H7 (cell line): ENCODE data around the gene STX8. TPM values are rescaled to one million over a fixed set of nuclear protein-coding genes. Genes with fewer than 3 reads are reported as not detected.
"Not testable (repeated sequence)": the region's sequence is repeated elsewhere in the genome, so short reads cannot be mapped to it uniquely, and the experiment has no call there.

Source experiments
- DNase-seq: peaks from one replicate; pipeline ENCODE4 v3.0.0; 2012
- H3K27me3 ChIP-seq: 2 replicates; pipeline ENCODE4 v1.6.0; 2011; ENCODE audit warnings: mild to moderate bottlenecking, low read length; ENCODE audit not compliant: control insufficient read depth, insufficient read depth
- H3K36me3 ChIP-seq: replicated peaks from 2 replicates; pipeline ENCODE4 v1.5.1; 2011; ENCODE audit warnings: low read length; ENCODE audit not compliant: control insufficient read depth, insufficient read depth
- H3K4me3 ChIP-seq: 2 replicates; pipeline ENCODE4 v1.5.1; 2011; ENCODE audit warnings: low read depth, mild to moderate bottlenecking, control low read depth, low read length, moderate library complexity; ENCODE audit not compliant: insufficient read depth
- total RNA-seq: library from RNA; depleted of rRNA; stranded (reverse); fragments of >200 nt; shearing (Covaris generic); gene quantifications from 2 replicates; pipeline ENCODE4 v1.2.3, GENCODE V29; 2014

STX8 gene
- total RNA-seq, 1 experiment from 2014 or later, result 51.8 TPM

- no peak overlapping the region for H3K4me3 ChIP-seq
- DNase-seq, result no peak
- H3K36me3 ChIP-seq, result no peaks in the 10 kb centered on the region
- H3K27me3 ChIP-seq, result no peaks in the 10 kb centered on the region
Measured at GRCh38 chr17:9270921-9271320, 304.7 kb downstream of the STX8 start.

DNA sequence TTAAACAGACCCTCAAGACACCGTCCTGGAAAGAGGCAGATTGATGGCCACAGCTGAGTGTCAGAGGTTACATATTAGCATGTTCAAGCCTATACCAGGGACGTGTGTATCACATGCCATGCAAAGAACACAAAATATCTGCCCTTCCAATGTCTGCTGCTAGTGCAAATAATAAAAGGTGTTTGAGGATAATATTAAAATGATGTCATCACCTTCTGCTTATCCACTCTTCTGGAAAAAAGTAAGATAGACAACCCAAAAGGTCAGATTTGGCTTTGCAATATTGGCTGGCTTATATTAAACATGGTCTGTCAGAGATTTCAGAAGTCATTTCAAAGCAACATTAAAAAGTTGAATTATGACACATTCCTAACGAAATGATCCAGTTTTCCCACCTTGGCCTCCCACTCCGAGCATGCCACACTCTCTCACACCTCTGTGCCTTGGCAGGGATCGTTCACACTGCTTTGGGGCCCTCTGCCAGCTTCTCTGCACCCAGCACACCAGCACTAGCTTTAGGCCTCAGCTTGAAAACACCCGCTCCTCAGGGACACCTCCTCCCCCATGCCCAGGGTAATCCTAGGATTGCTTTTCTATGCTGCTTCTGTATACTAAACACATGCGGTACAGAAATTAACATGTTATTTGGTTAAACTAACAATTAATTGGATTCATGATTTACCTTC is 306.1 kb downstream of the STX8 start:
- Histone ChIP-seq H3K4me3 (no peak overlapping the region), H3K36me3 (no peaks in the 10 kb centered on the region), H3K27me3 (no peaks in the 10 kb centered on the region)
- DNase-seq, result no peak

GRCh38 chr17:9268546-9268945 is 307.1 kb downstream of the STX8 start:
- DNase-seq, result no peak
- H3K4me3 ChIP-seq, result no peak overlapping the region
- H3K27me3 ChIP-seq, result no peaks in the 10 kb centered on the region
- no peaks in the 10 kb centered on the region for H3K36me3 ChIP-seq

- H3K36me3 ChIP-seq, result no peaks in the 10 kb centered on the region
- no peak for DNase-seq
- H3K4me3 ChIP-seq, result no peak overlapping the region
- H3K27me3 ChIP-seq, result no peaks in the 10 kb centered on the region
Measured at GRCh38 chr17:9266697-9267117, 308.9 kb downstream of the STX8 start.

DNA sequence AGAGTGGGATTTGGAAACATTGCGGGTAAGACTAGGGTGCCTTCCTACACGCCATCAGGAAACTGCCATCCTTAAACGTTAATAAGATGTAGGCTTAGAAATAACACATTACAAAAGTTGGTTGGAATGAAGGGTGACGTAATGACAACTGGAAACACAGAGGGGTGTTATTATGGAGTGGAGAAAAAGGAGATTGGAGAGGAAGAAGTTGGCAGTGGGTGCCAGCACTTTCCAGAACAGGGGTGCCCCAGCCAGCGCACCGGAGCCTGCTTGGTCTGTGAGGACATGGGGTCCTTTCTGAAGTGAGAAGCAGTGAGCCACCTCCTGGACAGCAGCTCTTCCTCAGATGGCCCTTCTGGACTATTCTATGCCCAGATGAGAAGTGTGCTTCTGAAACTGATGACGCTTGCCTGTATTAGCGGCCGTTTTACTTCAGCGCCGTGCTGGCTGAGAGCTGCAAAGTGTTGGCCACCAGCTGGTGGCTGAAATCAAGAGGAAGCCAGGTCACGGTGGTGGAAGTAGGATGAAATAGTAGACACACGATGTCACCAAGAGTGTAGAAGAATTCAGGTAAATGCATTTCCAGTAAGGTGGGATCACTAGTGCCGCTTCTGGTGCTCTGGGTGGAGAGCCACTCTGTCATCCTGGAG is 309.5 kb downstream of the STX8 start:
- Histone ChIP-seq H3K27me3 (no peaks in the 10 kb centered on the region), H3K4me3 (no peak overlapping the region), H3K36me3 (no peaks in the 10 kb centered on the region)
- DNase-seq, result no peak

DNA sequence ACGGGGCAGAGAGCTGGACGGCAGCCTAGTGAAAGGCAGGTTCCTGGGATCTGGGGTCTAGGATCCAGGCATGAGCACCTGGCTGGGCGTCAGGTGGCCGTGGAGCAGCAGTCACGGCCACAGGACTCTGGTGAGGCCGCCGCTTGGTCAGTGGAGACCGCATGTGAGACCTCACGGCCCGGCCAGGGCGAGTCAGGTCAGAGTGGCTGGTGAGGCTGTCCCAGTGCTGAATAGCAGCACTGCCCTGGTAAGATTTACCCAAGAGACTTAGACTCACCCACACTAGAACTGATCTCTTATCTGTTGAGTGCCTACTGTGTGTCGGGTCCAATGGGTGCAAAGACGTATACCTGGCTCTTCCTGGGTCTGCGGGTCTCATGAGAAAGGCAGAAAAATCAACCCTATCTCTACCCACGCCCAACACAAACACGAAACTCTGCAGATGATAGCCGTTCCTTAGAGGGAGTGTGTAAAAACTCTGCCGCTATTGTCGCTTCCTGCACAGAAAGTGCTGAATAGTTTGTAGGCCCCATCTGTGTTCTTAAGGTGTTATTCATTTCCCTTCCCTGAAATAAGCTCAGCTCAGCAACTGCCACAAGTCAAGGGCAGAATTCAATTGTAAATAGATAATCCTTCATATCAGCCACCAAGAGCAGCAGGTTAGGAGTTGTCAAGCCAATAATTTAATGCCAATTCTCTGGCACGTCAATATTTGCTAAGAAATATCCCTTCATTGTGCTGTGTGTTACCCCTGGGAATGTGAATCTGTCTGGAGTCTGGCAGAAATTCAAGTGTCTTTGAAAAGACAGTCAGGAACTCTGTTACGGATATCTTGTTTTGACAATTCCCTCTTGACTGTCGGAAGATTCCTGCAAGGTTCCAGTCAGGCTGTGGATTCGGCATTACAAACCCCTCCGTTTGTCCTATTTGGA is 314.3 kb downstream of the STX8 start:
- Histone ChIP-seq H3K27me3 (no peaks in the 10 kb centered on the region), H3K4me3 (no peak overlapping the region), H3K36me3 (no peaks in the 10 kb centered on the region)
- DNase-seq, result no peak

DNA sequence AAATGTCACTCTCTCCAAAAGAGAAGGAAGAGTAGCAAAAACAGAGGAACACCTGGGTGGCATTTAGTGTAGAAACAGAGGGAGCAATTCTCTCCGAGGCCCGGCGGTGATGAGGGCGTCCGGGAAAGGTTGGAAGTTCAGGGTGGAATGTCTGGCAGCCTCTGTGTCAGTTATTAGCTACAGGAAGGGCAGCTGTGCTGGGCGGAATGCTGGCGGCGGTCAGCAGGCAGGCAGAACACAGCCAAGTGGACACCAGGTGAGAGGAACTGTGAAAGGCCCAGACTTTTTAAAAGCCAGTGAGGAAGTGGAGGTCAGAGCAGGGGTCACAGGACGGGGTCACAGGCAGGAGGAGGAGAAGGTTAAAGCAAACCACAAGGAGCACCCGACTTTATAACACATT is 316.2 kb downstream of the STX8 start:
- no peaks in the 10 kb centered on the region for H3K36me3 ChIP-seq
- no peak overlapping the region for H3K4me3 ChIP-seq
- no peaks in the 10 kb centered on the region for H3K27me3 ChIP-seq
- DNase-seq, result peak; percentile 22

DNA sequence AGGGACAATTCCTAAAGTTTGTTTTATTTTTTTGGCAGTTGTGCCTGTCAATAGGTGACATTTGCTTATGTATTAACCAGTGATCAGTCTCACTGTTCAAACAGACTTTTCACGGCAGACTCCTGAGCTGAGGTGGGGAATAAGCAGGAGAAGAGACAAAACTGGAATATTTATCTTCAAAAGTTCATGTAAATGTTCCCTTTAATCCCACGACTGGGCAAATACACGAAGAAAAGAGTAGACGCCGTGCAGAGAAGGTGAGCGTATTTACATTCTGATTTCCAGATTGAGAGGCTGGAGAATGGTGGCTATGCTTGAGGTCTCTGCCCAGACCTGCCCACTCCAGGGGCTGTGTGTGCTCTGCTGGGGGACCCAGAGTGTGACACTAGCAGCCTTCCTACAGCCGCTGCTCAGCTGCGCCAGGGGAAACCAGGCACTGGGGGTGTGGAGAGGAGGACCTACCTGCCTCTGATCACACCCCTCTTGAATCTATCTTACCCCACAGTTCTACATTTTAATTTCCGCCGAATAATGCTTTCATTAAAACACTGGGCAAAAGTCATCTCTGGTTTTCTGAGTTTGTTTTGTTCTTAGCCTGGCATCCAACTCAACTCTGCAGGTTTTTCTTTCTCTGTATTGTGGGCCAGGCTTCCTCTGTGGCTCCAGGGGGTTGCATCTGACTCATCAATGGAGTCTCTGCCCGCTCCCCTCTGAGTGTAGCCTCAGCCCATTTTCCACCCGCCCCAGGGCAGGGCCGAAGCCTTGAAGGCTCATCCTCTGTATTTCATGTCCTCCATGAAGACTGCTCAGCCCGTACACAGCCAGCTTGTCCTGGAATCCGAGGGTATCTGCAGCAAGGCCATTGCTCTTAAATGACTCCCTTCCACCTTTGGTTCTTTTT is 317.3 kb downstream of the STX8 start:
- no peak overlapping the region for H3K4me3 ChIP-seq
- no peaks in the 10 kb centered on the region for H3K27me3 ChIP-seq
- no peaks in the 10 kb centered on the region for H3K36me3 ChIP-seq
- DNase-seq, result peak; percentile 73

- H3K4me3 ChIP-seq, H3K36me3 ChIP-seq, DNase-seq, H3K27me3 ChIP-seq: not testable (repeated sequence)
Measured at GRCh38 chr17:9257630-9257965, 318.0 kb downstream of the STX8 start.

- no peak overlapping the region for H3K4me3 ChIP-seq
- no peak for DNase-seq
- H3K36me3 ChIP-seq, result no peaks in the 10 kb centered on the region
- no peaks in the 10 kb centered on the region for H3K27me3 ChIP-seq
Measured at GRCh38 chr17:9256751-9257629, 318.6 kb downstream of the STX8 start.

- H3K4me3 ChIP-seq, result no peak overlapping the region
- H3K36me3 ChIP-seq, result no peaks in the 10 kb centered on the region
- no peaks in the 10 kb centered on the region for H3K27me3 ChIP-seq
- no peak for DNase-seq
Measured at GRCh38 chr17:9256361-9256750, 319.3 kb downstream of the STX8 start.

DNA sequence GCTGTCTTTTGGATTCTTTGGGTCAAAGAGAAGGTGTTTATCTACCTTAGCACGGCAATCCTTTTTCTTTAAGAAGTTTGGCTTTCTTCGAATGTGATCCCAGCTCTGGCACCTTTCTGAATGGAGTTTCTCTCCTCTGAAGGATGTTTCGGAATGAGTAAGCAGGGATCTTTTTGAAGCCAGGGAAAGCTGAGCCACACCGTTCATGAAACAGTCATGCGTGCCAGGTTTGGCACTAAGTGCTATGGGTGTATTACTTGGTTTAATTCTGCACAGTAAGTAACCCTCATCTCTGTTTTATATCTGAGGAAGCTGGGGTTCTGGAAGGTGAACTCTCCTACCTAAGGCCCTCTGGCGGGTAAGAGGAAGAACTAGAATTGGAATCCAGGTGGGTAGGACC is 319.8 kb downstream of the STX8 start:
- H3K36me3 ChIP-seq, result no peaks in the 10 kb centered on the region
- DNase-seq, result no peak
- no peak overlapping the region for H3K4me3 ChIP-seq
- H3K27me3 ChIP-seq, result no peaks in the 10 kb centered on the region

DNA sequence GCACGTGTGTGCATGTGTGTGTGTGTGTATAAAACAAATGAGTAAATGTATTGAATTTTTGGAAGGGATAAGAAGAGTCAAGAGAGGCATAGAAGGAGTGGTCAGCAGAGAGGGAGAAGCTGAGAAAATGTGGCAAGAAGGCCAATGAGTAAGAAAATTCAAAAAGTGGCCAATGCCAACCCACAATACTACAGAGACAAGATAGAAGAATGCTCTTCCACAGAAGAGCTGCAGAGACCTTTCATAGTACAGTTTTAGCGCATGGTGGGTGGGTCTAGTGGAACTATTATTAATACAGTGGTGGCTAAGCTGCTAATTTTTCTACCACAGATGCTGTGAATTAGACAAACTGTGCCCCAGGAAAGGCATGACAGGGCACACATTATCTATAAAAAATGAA is 320.8 kb downstream of the STX8 start:
- Histone ChIP-seq H3K27me3 (no peaks in the 10 kb centered on the region), H3K36me3 (no peaks in the 10 kb centered on the region), H3K4me3 (no peak overlapping the region)
- no peak for DNase-seq
